ENCODE data around the gene ODF4. TPM values are rescaled to one million over a fixed set of nuclear protein-coding genes. Genes with fewer than 3 reads are reported as not detected.
A peak's percentile ranks its signal among the peaks of the same experiment; 100 is the strongest.

Gene ODF4
- total and polyA plus RNA-seq, 10 of the 15 experiments (the other 5 are each of a cell fraction or from before 2014, with no cell fraction given) = not detected

DNA sequence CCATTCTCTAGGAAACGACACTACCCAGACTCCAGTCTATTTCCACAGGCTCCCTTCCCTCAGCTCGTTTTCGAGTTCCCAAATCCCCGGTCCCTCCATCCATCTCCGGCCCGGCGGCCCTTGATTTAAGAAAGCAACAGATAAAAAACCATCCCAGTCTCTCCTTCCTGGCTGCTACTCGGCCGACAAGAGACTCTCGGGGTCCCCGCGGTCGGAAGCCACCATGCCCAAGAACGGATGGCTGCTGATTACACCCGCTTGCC is 43.2 kb downstream of the ODF4 start (continued):
- TF ChIP-seq, protein P1, sequence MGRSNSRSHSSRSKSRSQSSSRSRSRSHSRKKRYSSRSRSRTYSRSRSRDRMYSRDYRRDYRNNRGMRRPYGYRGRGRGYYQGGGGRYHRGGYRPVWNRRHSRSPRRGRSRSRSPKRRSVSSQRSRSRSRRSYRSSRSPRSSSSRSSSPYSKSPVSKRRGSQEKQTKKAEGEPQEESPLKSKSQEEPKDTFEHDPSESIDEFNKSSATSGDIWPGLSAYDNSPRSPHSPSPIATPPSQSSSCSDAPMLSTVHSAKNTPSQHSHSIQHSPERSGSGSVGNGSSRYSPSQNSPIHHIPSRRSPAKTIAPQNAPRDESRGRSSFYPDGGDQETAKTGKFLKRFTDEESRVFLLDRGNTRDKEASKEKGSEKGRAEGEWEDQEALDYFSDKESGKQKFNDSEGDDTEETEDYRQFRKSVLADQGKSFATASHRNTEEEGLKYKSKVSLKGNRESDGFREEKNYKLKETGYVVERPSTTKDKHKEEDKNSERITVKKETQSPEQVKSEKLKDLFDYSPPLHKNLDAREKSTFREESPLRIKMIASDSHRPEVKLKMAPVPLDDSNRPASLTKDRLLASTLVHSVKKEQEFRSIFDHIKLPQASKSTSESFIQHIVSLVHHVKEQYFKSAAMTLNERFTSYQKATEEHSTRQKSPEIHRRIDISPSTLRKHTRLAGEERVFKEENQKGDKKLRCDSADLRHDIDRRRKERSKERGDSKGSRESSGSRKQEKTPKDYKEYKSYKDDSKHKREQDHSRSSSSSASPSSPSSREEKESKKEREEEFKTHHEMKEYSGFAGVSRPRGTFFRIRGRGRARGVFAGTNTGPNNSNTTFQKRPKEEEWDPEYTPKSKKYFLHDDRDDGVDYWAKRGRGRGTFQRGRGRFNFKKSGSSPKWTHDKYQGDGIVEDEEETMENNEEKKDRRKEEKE (IDR thresholded peaks at IDR 0.05) = no peak
- TF ChIP-seq ZNF384 (IDR thresholded peaks at IDR 0.05; ENCODE audit: borderline replicate concordance, low read depth, low read length) (no peak), MTA3 (IDR thresholded peaks at IDR 0.05; ENCODE audit: borderline replicate concordance, low read length) (peak; percentile 71; the same call in 1 of the 2 replicates), KLF5 (IDR thresholded peaks at IDR 0.05; ENCODE audit: partially characterized antibody) (no peak), ZNF274 (IDR thresholded peaks at IDR 0.05; ENCODE audit: insufficient read depth, insufficient read length) (no peak), TCF3 (IDR thresholded peaks at IDR 0.05; ENCODE audit: borderline replicate concordance, insufficient read depth, low read depth, low read length) (no peak), NR2F1 (conservative IDR thresholded peaks at IDR 0.05) (no peak), MEF2B (IDR thresholded peaks at IDR 0.05; ENCODE audit: partially characterized antibody, poor library complexity, severe bottlenecking) (no peak), EZH2 (IDR thresholded peaks at IDR 0.05; ENCODE audit: borderline replicate concordance, control insufficient read depth, low read depth, low read length) (no peak), CREM (IDR thresholded peaks at IDR 0.05; ENCODE audit: low read depth) (no peak), POLR2AphosphoS5 (IDR thresholded peaks at IDR 0.05; ENCODE audit: low read length) (no peak), POLR2A (IDR thresholded peaks at IDR 0.05; ENCODE audit: low read depth, low read length) (no peak), SRF (IDR thresholded peaks at IDR 0.05; ENCODE audit: low read depth in 2 of 2, low read length in 2 of 2) (no peak), LARP7 (IDR thresholded peaks at IDR 0.05) (no peak), JUND (IDR thresholded peaks at IDR 0.05; ENCODE audit: low read depth, low read length) (no peak), ZBED1 (IDR thresholded peaks at IDR 0.05; ENCODE audit: borderline replicate concordance) (peak; percentile 69; the same call in 1 of the 2 replicates), KDM1A (IDR thresholded peaks at IDR 0.05; ENCODE audit: borderline replicate concordance) (no peak), TCF7 (IDR thresholded peaks at IDR 0.05; ENCODE audit: borderline replicate concordance) (no peak), SREBF2 (IDR thresholded peaks at IDR 0.05; ENCODE audit: low read length) (no peak), TAF1 (IDR thresholded peaks at IDR 0.05; ENCODE audit: borderline replicate concordance, low read depth, low read length) (no peak), ZSCAN29 (IDR thresholded peaks at IDR 0.05) (no peak)
- TF ChIP-seq, protein P2, sequence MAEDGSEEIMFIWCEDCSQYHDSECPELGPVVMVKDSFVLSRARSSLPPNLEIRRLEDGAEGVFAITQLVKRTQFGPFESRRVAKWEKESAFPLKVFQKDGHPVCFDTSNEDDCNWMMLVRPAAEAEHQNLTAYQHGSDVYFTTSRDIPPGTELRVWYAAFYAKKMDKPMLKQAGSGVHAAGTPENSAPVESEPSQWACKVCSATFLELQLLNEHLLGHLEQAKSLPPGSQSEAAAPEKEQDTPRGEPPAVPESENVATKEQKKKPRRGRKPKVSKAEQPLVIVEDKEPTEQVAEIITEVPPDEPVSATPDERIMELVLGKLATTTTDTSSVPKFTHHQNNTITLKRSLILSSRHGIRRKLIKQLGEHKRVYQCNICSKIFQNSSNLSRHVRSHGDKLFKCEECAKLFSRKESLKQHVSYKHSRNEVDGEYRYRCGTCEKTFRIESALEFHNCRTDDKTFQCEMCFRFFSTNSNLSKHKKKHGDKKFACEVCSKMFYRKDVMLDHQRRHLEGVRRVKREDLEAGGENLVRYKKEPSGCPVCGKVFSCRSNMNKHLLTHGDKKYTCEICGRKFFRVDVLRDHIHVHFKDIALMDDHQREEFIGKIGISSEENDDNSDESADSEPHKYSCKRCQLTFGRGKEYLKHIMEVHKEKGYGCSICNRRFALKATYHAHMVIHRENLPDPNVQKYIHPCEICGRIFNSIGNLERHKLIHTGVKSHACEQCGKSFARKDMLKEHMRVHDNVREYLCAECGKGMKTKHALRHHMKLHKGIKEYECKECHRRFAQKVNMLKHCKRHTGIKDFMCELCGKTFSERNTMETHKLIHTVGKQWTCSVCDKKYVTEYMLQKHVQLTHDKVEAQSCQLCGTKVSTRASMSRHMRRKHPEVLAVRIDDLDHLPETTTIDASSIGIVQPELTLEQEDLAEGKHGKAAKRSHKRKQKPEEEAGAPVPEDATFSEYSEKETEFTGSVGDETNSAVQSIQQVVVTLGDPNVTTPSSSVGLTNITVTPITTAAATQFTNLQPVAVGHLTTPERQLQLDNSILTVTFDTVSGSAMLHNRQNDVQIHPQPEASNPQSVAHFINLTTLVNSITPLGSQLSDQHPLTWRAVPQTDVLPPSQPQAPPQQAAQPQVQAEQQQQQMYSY (CRISPR knock-in tag; IDR thresholded peaks at IDR 0.05) = no peak; the same call in 1 of the 2 replicates
- TF ChIP-seq, protein P3, sequence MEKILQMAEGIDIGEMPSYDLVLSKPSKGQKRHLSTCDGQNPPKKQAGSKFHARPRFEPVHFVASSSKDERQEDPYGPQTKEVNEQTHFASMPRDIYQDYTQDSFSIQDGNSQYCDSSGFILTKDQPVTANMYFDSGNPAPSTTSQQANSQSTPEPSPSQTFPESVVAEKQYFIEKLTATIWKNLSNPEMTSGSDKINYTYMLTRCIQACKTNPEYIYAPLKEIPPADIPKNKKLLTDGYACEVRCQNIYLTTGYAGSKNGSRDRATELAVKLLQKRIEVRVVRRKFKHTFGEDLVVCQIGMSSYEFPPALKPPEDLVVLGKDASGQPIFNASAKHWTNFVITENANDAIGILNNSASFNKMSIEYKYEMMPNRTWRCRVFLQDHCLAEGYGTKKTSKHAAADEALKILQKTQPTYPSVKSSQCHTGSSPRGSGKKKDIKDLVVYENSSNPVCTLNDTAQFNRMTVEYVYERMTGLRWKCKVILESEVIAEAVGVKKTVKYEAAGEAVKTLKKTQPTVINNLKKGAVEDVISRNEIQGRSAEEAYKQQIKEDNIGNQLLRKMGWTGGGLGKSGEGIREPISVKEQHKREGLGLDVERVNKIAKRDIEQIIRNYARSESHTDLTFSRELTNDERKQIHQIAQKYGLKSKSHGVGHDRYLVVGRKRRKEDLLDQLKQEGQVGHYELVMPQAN (conservative IDR thresholded peaks at IDR 0.05) = peak; percentile 70
- TF ChIP-seq, protein P4, sequence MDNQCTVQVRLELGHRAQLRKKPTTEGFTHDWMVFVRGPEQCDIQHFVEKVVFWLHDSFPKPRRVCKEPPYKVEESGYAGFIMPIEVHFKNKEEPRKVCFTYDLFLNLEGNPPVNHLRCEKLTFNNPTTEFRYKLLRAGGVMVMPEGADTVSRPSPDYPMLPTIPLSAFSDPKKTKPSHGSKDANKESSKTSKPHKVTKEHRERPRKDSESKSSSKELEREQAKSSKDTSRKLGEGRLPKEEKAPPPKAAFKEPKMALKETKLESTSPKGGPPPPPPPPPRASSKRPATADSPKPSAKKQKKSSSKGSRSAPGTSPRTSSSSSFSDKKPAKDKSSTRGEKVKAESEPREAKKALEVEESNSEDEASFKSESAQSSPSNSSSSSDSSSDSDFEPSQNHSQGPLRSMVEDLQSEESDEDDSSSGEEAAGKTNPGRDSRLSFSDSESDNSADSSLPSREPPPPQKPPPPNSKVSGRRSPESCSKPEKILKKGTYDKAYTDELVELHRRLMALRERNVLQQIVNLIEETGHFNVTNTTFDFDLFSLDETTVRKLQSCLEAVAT (IDR thresholded peaks at IDR 0.05) = peak; percentile 86
